ENCODE data around the gene PLAAT1.

GRCh38 chr3:193269343-193270028 is 28.5 kb downstream of the PLAAT1 start:
- TF ChIP-seq GATA2 (IDR thresholded peaks at IDR 0.05; ENCODE audit: low read depth, low read length) = no peak
- TF ChIP-seq GATA3 (IDR thresholded peaks at IDR 0.05; ENCODE audit: low read depth, low read length) = no peak

All from SH-SY5Y (cell line).